ENCODE measurements around the gene WWOX. TPM values are rescaled to one million over a fixed set of nuclear protein-coding genes. Genes with fewer than 3 reads are reported as not detected.

Gene WWOX
- total RNA-seq, 1 donor from 2014 or later, result 12.6 TPM

- TF ChIP-seq, protein P1, sequence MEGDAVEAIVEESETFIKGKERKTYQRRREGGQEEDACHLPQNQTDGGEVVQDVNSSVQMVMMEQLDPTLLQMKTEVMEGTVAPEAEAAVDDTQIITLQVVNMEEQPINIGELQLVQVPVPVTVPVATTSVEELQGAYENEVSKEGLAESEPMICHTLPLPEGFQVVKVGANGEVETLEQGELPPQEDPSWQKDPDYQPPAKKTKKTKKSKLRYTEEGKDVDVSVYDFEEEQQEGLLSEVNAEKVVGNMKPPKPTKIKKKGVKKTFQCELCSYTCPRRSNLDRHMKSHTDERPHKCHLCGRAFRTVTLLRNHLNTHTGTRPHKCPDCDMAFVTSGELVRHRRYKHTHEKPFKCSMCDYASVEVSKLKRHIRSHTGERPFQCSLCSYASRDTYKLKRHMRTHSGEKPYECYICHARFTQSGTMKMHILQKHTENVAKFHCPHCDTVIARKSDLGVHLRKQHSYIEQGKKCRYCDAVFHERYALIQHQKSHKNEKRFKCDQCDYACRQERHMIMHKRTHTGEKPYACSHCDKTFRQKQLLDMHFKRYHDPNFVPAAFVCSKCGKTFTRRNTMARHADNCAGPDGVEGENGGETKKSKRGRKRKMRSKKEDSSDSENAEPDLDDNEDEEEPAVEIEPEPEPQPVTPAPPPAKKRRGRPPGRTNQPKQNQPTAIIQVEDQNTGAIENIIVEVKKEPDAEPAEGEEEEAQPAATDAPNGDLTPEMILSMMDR (IDR thresholded peaks at IDR 0.05; ENCODE audit: insufficient read depth, low read length, severe bottlenecking), result no peak
- DNase-seq (ENCODE audit: low read depth) (no peak), FAIRE-seq (no peak)
- H3K4me3 ChIP-seq (ENCODE audit: low read depth, low read length), result no peak overlapping the region
- no peaks in the 10 kb centered on the region for H3K27me3 ChIP-seq (ENCODE audit: control insufficient read depth, insufficient read depth, low read length)
- no peaks in the 10 kb centered on the region for H3K36me3 ChIP-seq (ENCODE audit: control insufficient read depth, insufficient read depth, low read length)
Observed at GRCh38 chr16:78744099-78744498, 644.6 kb downstream of the WWOX start.

GRCh38 chr16:78744796-78745107, 645.3 kb downstream of the WWOX start:
- TF ChIP-seq, protein P1 (IDR thresholded peaks at IDR 0.05; ENCODE audit: insufficient read depth, low read length, severe bottlenecking), result no peak
- no peak for FAIRE-seq
- Histone ChIP-seq H3K4me3 (ENCODE audit: low read depth, low read length) (no peak overlapping the region), H3K36me3 (ENCODE audit: control insufficient read depth, insufficient read depth, low read length) (no peaks in the 10 kb centered on the region), H3K27me3 (ENCODE audit: control insufficient read depth, insufficient read depth, low read length) (no peaks in the 10 kb centered on the region)
- peak; percentile 50 for DNase-seq (ENCODE audit: low read depth)

- Histone ChIP-seq H3K27me3 (ENCODE audit: control insufficient read depth, insufficient read depth, low read length) (no peaks in the 10 kb centered on the region), H3K4me3 (ENCODE audit: low read depth, low read length) (no peak overlapping the region), H3K36me3 (ENCODE audit: control insufficient read depth, insufficient read depth, low read length) (no peaks in the 10 kb centered on the region)
- FAIRE-seq (no peak), DNase-seq (ENCODE audit: low read depth) (no peak)
- TF ChIP-seq, protein P1 (IDR thresholded peaks at IDR 0.05; ENCODE audit: insufficient read depth, low read length, severe bottlenecking), result no peak
Observed at GRCh38 chr16:78745108-78746019, 645.9 kb downstream of the WWOX start.

DNA sequence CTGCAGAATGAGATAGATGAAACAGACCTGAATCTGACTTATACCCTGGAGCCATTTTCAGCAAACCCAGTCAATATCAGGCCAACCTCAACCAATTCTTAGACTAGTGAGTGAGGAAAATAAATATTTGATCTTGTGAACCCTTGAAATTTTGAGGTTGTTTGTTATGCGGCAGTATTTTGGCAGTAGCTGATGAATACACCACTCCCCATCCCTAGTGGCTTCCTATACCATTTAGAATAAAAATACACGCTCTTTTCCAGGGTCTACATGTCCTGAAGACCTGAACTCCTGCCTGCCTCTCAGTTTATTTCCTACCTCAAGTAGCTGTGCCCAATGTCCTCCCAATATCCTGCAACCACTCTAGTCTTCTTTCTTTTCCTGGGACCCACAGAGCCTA, 647.3 kb downstream of the WWOX start:
- DNase-seq (ENCODE audit: low read depth) (no peak), FAIRE-seq (no peak)
- Histone ChIP-seq H3K27me3 (ENCODE audit: control insufficient read depth, insufficient read depth, low read length) (no peaks in the 10 kb centered on the region), H3K36me3 (ENCODE audit: control insufficient read depth, insufficient read depth, low read length) (no peaks in the 10 kb centered on the region), H3K4me3 (ENCODE audit: low read depth, low read length) (no peak overlapping the region)
- TF ChIP-seq, protein P1 (IDR thresholded peaks at IDR 0.05; ENCODE audit: insufficient read depth, low read length, severe bottlenecking), result no peak

GRCh38 chr16:78748220-78748929, 648.9 kb downstream of the WWOX start:
- FAIRE-seq (no peak), DNase-seq (ENCODE audit: low read depth) (peak; percentile 92)
- TF ChIP-seq, protein P1 (IDR thresholded peaks at IDR 0.05; ENCODE audit: insufficient read depth, low read length, severe bottlenecking), result no peak
- Histone ChIP-seq H3K27me3 (ENCODE audit: control insufficient read depth, insufficient read depth, low read length) (no peaks in the 10 kb centered on the region), H3K4me3 (ENCODE audit: low read depth, low read length) (no peak overlapping the region), H3K36me3 (ENCODE audit: control insufficient read depth, insufficient read depth, low read length) (no peaks in the 10 kb centered on the region)

All from bronchial epithelial cell (primary cell).